Sigmoid colon (tissue), 4 donors: ENCODE results near the gene EPHB4.

Experiments
- CTCF ChIP-seq, 4 experiments: fragments of 450-650 bp in 3 of 4; fragments of 200-600 bp in 1 of 4; IDR thresholded peaks; one replicate each; pipeline ENCODE4 v1.5.1; 2016 to 2019; ENCODE audit warnings: antibody characterized with exemption in 4 of 4, mild to moderate bottlenecking in 3 of 4, moderate library complexity in 2 of 4
- POLR2AphosphoS5 ChIP-seq, 4 donors: sonication (generic); formaldehyde crosslinking; IDR thresholded peaks; one replicate each; pipeline ENCODE4 v1.6.1; 2017; ENCODE audit warnings: antibody characterized with exemption in 4 of 4

- TF ChIP-seq CTCF (IDR thresholded peaks at IDR 0.05) (no peak), POLR2AphosphoS5 (IDR thresholded peaks at IDR 0.05) (no peak)
Measured at GRCh38 chr7:100786323-100786722, 41.0 kb downstream of the EPHB4 start.
